HFF-Myc (cell line): ENCODE measurements around the gene ANKRD27.

ENCODE experiments used
- DNase-seq: peaks from one replicate; pipeline ENCODE4 v3.0.0-alpha.2; 2011; ENCODE audit warnings: low read depth; ENCODE audit errors: extremely low read depth
- H3K4me3 ChIP-seq: replicated peaks from 2 replicates; pipeline ENCODE4 v1.5.1; 2011; ENCODE audit warnings: low read depth, mild to moderate bottlenecking, control low read depth, low read length
- CTCF ChIP-seq: IDR thresholded peaks from 2 replicates; pipeline ENCODE4 v1.5.1; 2012; ENCODE audit warnings: mild to moderate bottlenecking, low read depth, low read length, control low read depth; ENCODE audit errors: missing control alignments

Gene ANKRD27

GRCh38 chr19:32570081-32570785 lies 104.7 kb downstream of the ANKRD27 start:
- peak; percentile 30 for DNase-seq
- TF ChIP-seq CTCF, result peak; percentile 80

GRCh38 chr19:32567486-32567885 lies 107.5 kb downstream of the ANKRD27 start:
- DNase-seq, result no peak
- no peak for TF ChIP-seq CTCF
- no peak overlapping the region for H3K4me3 ChIP-seq

More at GRCh38 chr19:32570081-32570785, 104.7 kb downstream of the ANKRD27 start:
- no peak overlapping the region for H3K4me3 ChIP-seq

- no peak for TF ChIP-seq CTCF
- H3K4me3 ChIP-seq, result no peak overlapping the region
- DNase-seq, result no peak
Observed at GRCh38 chr19:32566246-32566830, 108.6 kb downstream of the ANKRD27 start.

- no peak for TF ChIP-seq CTCF
- no peak overlapping the region for H3K4me3 ChIP-seq
- no peak for DNase-seq
Observed at GRCh38 chr19:32563761-32564160, 111.2 kb downstream of the ANKRD27 start.

GRCh38 chr19:32558607-32559228 lies 116.3 kb downstream of the ANKRD27 start:
- H3K4me3 ChIP-seq, result no peak overlapping the region
- no peak for DNase-seq
- no peak for TF ChIP-seq CTCF

- no peak for TF ChIP-seq CTCF
- H3K4me3 ChIP-seq, result no peak overlapping the region
- no peak for DNase-seq
Observed at GRCh38 chr19:32555786-32556185, 119.2 kb downstream of the ANKRD27 start.

GRCh38 chr19:32550666-32551065 lies 124.3 kb downstream of the ANKRD27 start:
- no peak for TF ChIP-seq CTCF
- no peak overlapping the region for H3K4me3 ChIP-seq
- DNase-seq, result no peak
